Uterus (tissue), 4 donors: ENCODE data around the gene TMEM235. TPM values are rescaled to one million over a fixed set of nuclear protein-coding genes. Genes with fewer than 3 reads are reported as not detected.

ENCODE experiments used
- DNase-seq, 2 donors: peaks; one replicate each; pipeline ENCODE4 v3.0.0-alpha.2; 2019 to 2020
- H3K27ac ChIP-seq, 2 donors: fragments of 200-600 bp; sonication (generic); 1 replicate in 1 of 2; 2 replicates in 1 of 2; pipeline ENCODE4 v1.5.1; 2016 to 2018
- H3K27me3 ChIP-seq, 2 donors: fragments of 200-600 bp; sonication (generic); one replicate each; pipeline ENCODE4 v1.5.1; 2018 to 2019; ENCODE audit warnings: control low read depth in 1 of 2
- H3K36me3 ChIP-seq, 2 donors: fragments of 200-600 bp; sonication (generic); one replicate each; pipeline ENCODE4 v1.5.1; 2019; ENCODE audit warnings: control low read depth in 1 of 2
- H3K4me1 ChIP-seq, 2 donors: fragments of 200-600 bp; sonication (generic); one replicate each; pipeline ENCODE4 v1.5.1; 2018 to 2019; ENCODE audit warnings: control low read depth in 1 of 2
- H3K4me3 ChIP-seq, 2 donors: fragments of 200-600 bp; sonication (generic); 1 replicate in 1 of 2; 2 replicates in 1 of 2; pipeline ENCODE4 v1.5.1; 2018 to 2019; ENCODE audit warnings: mild to moderate bottlenecking in 1 of 2
- H3K9me3 ChIP-seq, 2 donors: fragments of 200-600 bp; sonication (generic); one replicate each; pipeline ENCODE4 v1.5.1; 2019; ENCODE audit warnings: control low read depth in 1 of 2
- POLR2A ChIP-seq, 2 donors: fragments of 450-650 bp; IDR thresholded peaks; one replicate each; pipeline ENCODE4 v1.6.1; 2016; ENCODE audit warnings: antibody characterized with exemption in 2 of 2, mild to moderate bottlenecking in 1 of 2, moderate library complexity in 1 of 2
- intact Hi-C: fragments of 100-400 bp; cut with DNase I; formaldehyde crosslinking; loops from one replicate; pipeline ENCODE4 v1.15.1; 2023; ENCODE audit warnings: low total_unique reads
- total RNA-seq, 4 donors: library from RNA; depleted of rRNA in 3 of 4; stranded (reverse); fragments of >200 nt in 3 of 4; gene quantifications; one replicate each; pipeline versions ENCODE4 v1.1.0 to v1.2.4, GENCODE V29; 2014 to 2023
- TF ChIP-seq, protein P1 (sequence below), 4 experiments: fragments of 200-600 bp in 2 of 4; fragments of 450-650 bp in 2 of 4; sonication (generic) in 2 of 4; IDR thresholded peaks; one replicate each; pipeline ENCODE4 v1.5.1; 2016 to 2019; ENCODE audit warnings: antibody characterized with exemption in 4 of 4, mild to moderate bottlenecking in 2 of 4, moderate library complexity in 1 of 4
- donor health status: DM: yes; HTN: yes; CAD: no.

The TMEM235 gene
- total RNA-seq: not detected

DNA sequence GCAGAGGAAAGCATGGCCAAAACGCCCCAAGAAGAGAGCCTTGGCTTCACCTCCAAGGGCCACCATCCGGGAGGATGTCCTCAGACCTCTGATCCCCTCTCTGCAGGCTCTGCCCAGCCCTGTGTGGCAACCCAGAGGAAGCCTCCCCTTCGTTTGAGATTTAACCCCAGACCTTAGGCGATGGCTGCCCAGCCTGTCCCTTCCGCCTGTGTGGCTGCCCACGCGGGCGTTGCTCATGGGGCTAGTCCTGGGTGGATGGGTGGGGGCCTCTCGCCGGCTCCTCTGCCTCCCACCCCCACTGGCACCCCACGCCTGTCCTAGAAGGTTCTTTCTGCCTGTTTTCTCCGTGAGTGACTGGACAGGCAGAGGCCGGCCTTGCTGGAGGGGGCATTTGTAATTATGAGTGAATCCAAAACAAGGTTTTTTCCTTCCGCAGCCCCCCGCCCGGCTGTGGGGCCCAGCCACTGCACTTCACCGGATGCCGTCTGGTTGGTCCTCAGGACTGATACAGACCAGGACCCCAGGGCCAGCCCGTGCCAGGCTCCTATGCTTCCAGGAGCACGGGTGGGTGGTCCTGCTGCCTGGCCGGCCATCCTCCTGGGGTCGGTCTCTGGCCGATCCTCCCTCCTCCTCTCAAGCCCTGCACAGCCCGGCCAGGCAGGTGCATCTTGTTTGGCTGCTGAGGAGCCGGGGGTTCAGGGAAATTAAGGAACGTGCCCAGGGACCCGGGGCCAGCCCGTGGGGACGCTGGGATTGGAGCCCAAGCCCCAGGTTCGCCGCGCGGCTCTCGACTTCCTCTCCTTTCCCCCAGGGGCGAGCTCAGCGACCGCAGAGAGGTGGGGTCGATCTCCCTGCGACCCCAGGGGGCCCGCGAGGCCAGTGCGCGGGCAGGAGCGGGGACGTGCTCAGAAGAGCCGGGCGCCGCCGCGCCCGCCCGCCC lies at the start of gene TMEM235:
Gene TMEM235, plus strand, starts transcription at position 636 of the 940 bp plus-strand sequence. CDS start 393 bp downstream, outside the sequence.
- intact Hi-C loops: no loop called here
- Histone ChIP-seq H3K27me3 (peaks cover 0 to 7% of the 10 kb centered on the region in 2 donors), H3K4me3 (no peak within 1 kb of the TSS), H3K4me1 (no peaks in the 10 kb centered on the region), H3K36me3 (no peaks in the 10 kb centered on the region), H3K9me3 (no peaks in the 10 kb centered on the region), H3K27ac (no peak within 1 kb of the TSS)
- DNase-seq: no peak
- TF ChIP-seq, protein P1, sequence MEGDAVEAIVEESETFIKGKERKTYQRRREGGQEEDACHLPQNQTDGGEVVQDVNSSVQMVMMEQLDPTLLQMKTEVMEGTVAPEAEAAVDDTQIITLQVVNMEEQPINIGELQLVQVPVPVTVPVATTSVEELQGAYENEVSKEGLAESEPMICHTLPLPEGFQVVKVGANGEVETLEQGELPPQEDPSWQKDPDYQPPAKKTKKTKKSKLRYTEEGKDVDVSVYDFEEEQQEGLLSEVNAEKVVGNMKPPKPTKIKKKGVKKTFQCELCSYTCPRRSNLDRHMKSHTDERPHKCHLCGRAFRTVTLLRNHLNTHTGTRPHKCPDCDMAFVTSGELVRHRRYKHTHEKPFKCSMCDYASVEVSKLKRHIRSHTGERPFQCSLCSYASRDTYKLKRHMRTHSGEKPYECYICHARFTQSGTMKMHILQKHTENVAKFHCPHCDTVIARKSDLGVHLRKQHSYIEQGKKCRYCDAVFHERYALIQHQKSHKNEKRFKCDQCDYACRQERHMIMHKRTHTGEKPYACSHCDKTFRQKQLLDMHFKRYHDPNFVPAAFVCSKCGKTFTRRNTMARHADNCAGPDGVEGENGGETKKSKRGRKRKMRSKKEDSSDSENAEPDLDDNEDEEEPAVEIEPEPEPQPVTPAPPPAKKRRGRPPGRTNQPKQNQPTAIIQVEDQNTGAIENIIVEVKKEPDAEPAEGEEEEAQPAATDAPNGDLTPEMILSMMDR (IDR thresholded peaks at IDR 0.05): no peak
- TF ChIP-seq POLR2A (IDR thresholded peaks at IDR 0.05): no peak

DNA sequence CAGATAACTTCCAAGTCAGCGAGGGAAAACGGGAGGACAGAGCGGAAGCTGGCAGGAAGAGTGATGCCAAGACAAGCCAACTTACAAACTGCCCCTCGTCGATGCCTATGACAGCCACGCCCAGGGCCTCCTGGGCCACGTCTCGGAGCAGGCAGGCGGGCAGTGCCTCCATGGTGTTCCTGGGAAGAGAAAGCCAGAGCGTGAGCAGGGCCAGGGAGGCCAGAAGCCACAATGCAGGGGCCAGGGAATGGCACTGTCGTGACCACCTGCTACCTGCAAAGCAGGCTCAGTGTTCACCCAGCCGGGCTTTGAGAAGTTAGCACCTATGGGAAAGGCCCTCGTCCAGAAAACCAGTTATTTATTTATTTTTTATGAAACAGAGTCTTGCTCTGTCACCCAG lies 48.9 kb upstream of the TMEM235 start:
- no peaks in the 10 kb centered on the region for H3K36me3 ChIP-seq
- no peak for DNase-seq
- intact Hi-C loops: no loop called here
- H3K4me1 ChIP-seq: no peaks in the 10 kb centered on the region
- no peaks in the 10 kb centered on the region for H3K27me3 ChIP-seq
- no peaks in the 10 kb centered on the region for H3K9me3 ChIP-seq
- no peak overlapping the region for H3K27ac ChIP-seq
- TF ChIP-seq, protein P1 (IDR thresholded peaks at IDR 0.05): no peak
- TF ChIP-seq POLR2A (IDR thresholded peaks at IDR 0.05): no peak
- no peak overlapping the region for H3K4me3 ChIP-seq

DNA sequence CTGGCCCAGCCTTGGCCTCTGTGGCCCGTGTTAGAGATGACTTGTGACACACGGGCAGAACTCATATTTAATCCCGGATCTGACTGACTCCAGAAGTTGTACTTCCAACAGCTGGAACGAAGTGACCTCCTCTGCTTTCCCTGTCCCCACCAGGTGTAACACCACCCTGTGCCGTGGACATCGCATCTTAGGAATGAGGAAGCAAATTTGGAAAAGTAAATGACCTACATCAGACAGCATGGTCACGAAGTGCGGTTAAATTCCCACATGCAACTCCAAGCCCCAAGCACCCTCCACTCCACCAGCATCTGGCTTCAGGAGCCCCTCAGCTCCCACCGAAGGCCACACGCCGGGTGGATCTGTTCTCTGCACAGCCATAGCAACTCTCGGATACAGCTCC lies 47.5 kb upstream of the TMEM235 start:
- Histone ChIP-seq H3K27me3 (no peaks in the 10 kb centered on the region), H3K4me3 (no peak overlapping the region), H3K4me1 (no peaks in the 10 kb centered on the region), H3K9me3 (no peaks in the 10 kb centered on the region), H3K36me3 (no peaks in the 10 kb centered on the region), H3K27ac (no peak overlapping the region)
- no peak for DNase-seq
- intact Hi-C loops: no loop called here
- no peak for TF ChIP-seq POLR2A (IDR thresholded peaks at IDR 0.05)
- TF ChIP-seq, protein P1 (IDR thresholded peaks at IDR 0.05): no peak

DNA sequence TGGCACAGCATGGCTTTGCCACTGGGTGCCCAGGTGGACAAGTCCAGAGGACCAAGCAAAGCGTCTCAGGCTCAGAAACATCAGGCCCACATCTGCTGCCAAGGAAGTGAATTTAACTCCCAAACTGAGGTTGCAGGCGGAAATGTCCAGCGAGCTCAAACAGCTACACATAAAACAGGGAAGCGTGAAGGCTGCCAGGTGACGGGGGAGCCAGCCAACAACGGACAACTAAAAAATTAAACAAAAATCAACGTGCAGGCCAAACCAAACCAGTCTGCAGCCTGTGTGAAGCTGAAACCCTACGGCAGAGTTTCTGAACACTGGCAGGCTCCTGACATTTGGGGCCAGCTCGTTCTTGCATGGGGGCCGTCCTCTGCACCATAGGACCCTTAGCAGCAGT lies 47.1 kb upstream of the TMEM235 start:
- Histone ChIP-seq H3K36me3 (no peaks in the 10 kb centered on the region), H3K27ac (no peak overlapping the region), H3K4me1 (no peaks in the 10 kb centered on the region), H3K9me3 (no peaks in the 10 kb centered on the region), H3K27me3 (no peaks in the 10 kb centered on the region), H3K4me3 (no peak overlapping the region)
- TF ChIP-seq, protein P1 (IDR thresholded peaks at IDR 0.05): no peak
- TF ChIP-seq POLR2A (IDR thresholded peaks at IDR 0.05): no peak
- intact Hi-C loops: no loop called here
- DNase-seq: peak in 1 of 2 donors; percentile 33

DNA sequence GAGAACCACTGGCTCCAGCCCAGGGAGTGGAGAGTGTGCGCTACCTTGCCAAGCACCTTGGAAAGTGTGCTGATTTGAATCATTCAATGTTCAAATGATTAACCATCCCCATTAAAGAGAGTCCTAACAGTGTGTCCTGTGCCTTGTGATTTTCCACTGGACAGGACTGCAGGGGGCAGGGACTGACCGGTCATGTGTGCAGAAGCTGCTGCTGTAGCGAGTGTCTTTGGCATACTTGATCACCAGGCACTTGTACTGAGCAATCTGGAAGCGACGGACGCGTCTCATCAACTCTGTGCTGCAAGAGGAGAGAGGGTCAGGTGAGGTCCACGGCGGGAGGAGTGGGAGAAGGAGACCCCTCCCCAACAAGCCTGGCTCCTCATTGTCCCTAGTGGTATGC lies 46.6 kb upstream of the TMEM235 start:
- Histone ChIP-seq H3K9me3 (no peaks in the 10 kb centered on the region), H3K4me1 (no peaks in the 10 kb centered on the region), H3K27ac (no peak overlapping the region), H3K27me3 (no peaks in the 10 kb centered on the region), H3K36me3 (no peaks in the 10 kb centered on the region), H3K4me3 (no peak overlapping the region)
- intact Hi-C loops: no loop called here
- DNase-seq: no peak
- TF ChIP-seq POLR2A (IDR thresholded peaks at IDR 0.05): no peak
- TF ChIP-seq, protein P1 (IDR thresholded peaks at IDR 0.05): no peak
